ENCODE data around the gene RABGAP1. TPM values are rescaled to one million over a fixed set of nuclear protein-coding genes. Genes with fewer than 3 reads are reported as not detected.

The RABGAP1 gene
- total RNA-seq, 2 experiments from 2014 or later, result 20.6 to 24.9 TPM

DNA sequence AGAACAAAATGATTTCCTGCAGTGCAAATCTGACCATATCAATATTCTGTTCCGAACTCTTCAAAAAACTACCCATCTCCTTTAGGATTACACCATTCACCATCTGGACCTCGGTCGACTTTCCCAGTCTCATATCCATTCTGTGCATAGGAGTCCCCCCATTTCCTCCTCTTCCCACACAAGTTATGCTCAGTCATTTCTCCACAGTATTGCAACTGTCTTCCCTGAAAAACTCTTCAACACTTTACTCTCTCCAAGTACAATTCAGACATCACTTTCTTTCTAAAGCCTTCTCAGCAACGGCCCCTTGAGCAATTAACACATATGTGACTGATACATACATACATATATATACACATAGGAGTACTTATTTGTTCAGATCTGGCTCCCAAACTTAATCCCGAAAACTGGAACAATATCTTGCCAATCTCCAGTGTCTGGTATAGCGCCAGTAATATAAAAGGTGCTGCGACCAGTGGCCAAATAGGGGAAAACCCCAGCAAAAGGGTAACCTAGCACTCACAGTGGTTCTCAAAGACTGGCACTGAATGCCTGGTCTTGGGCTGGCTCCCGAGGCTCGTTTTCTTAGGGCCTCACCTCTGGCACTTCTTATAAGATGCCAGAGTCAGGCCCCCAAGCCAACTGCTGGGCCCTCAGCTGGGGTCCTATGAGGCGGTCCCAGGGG lies 10.1 kb upstream of the RABGAP1 start:
- ATAC-seq (ENCODE audit: poor library complexity), result no peak
- H3K4me1 ChIP-seq (ENCODE audit: insufficient read depth, low read length), result peaks cover 25% of the 10 kb centered on the region
- Mint-ChIP-seq H3K9me3 (no peaks in the 10 kb centered on the region), H3K4me3 (no peak overlapping the region), H3K27me3 (no peaks in the 10 kb centered on the region), H3K36me3 (ENCODE audit: low read depth) (peaks cover 13% of the 10 kb centered on the region), H3K27ac (no peak overlapping the region), H3K4me1 (ENCODE audit: low read depth) (peaks cover 27% of the 10 kb centered on the region)
- peak in 1 of 14 experiments; percentile 9 for DNase-seq
- intact Hi-C loops (cut with DNase I, micrococcal nuclease), result loop anchor here (1.0 to 10.0 kb wide), 5 partner anchors 10 to 666 kb away; partner anchors contain the start of genes ZBTB6 (in 2 of the 2), MRRF (in 1 of the 2), RBM18 (in 1 of the 2) and RC3H2 (in 1 of the 2)
- no peaks in the 10 kb centered on the region for H3K9me3 ChIP-seq (ENCODE audit: control insufficient read depth in 1 of 2, insufficient read depth in 1 of 2, low read length in 2 of 2)
- no peaks in the 10 kb centered on the region for H3K27me3 ChIP-seq (ENCODE audit: control insufficient read depth in 1 of 2, insufficient read depth in 2 of 2, low read length in 2 of 2)
- POLR2A ChIA-PET, result interaction anchor here (0.8 to 5.0 kb wide), 6 partner anchors 11 to 27 kb away, joined by 3 to 62 read pairs (median 22); partner anchors contain the start of genes RABGAP1, RC3H2 and ZBTB6
- TF ChIP-seq, protein P1, sequence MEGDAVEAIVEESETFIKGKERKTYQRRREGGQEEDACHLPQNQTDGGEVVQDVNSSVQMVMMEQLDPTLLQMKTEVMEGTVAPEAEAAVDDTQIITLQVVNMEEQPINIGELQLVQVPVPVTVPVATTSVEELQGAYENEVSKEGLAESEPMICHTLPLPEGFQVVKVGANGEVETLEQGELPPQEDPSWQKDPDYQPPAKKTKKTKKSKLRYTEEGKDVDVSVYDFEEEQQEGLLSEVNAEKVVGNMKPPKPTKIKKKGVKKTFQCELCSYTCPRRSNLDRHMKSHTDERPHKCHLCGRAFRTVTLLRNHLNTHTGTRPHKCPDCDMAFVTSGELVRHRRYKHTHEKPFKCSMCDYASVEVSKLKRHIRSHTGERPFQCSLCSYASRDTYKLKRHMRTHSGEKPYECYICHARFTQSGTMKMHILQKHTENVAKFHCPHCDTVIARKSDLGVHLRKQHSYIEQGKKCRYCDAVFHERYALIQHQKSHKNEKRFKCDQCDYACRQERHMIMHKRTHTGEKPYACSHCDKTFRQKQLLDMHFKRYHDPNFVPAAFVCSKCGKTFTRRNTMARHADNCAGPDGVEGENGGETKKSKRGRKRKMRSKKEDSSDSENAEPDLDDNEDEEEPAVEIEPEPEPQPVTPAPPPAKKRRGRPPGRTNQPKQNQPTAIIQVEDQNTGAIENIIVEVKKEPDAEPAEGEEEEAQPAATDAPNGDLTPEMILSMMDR (IDR thresholded peaks at IDR 0.05), result no peak
- CTCF ChIA-PET, result interaction anchor here (2.0 kb wide), 1 partner anchor 18 kb away, joined by 8 read pairs; the partner anchor contains the start of gene ZBTB6
- H3K36me3 ChIP-seq (ENCODE audit: insufficient read depth, low read length), result no peaks in the 10 kb centered on the region
- H3K27ac ChIP-seq (ENCODE audit: low read depth in 1 of 2, low read length in 2 of 2), result peak overlapping the region; percentile 83 to 87
- H3K4me3 ChIP-seq (ENCODE audit: low read length), result peak overlapping the region; percentile 66

DNA sequence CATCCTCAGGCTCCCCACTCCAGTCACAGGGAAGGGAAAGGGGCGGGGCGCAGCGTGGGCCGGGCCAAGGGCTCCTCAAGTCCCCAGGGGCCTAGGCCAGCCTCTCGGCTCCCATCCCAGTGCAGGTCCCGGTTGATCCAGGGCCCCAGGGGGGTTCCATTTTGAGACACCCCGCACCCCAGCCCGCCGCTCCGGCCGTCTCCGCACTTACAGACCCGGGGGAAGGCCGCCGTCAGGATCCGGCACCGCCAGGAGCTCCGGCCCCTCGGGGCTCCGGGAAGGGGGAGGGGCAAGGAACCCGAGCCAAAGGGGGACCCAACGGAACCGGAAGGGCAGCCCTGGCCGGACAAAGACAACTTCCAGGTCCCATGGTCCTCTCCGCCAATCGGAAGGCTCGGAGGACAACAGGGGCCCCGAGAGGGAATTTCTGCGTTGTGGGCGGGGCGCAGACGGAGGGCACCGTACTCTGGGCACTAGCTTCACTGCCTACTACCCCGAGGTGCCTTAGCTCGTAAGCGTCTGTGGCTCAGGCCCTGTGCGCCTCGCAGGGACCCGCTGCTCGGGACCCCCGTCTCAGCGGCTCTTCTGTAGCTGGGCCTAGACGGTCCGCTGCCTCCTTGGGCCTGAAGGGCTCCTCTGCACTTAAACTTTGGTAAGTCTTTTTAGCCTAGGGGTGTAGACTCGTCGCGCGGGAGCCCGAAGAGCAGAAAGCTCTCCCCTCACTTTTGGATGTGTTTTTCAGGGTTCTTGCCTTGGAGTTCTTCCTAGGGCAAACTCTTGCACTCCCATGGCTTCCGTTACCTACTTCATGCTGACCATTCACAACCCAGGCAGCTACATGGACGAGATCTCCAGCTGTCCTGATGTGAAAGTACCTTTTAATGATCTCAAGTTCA lies 9.3 kb upstream of the RABGAP1 start, which contains the start of gene ZBTB26:
Gene ZBTB26 (minus strand): TSS at position 287 of the 896 bp plus-strand sequence. CDS start 11,578 bp downstream, outside the sequence.
- Histone ChIP-seq H3K4me1 (ENCODE audit: insufficient read depth, low read length) (peaks cover 25% of the 10 kb centered on the region), H3K36me3 (ENCODE audit: insufficient read depth, low read length) (peaks cover 4% of the 10 kb centered on the region), H3K9me3 (ENCODE audit: control insufficient read depth in 1 of 2, insufficient read depth in 1 of 2, low read length in 2 of 2) (no peaks in the 10 kb centered on the region), H3K27ac (ENCODE audit: low read depth in 1 of 2, low read length in 2 of 2) (peak within 1 kb of the TSS; percentile 83 to 87), H3K4me3 (ENCODE audit: low read length) (peak within 1 kb of the TSS; percentile 66), H3K27me3 (ENCODE audit: control insufficient read depth in 1 of 2, insufficient read depth in 2 of 2, low read length in 2 of 2) (no peaks in the 10 kb centered on the region)
- POLR2A ChIA-PET, result interaction anchor here (1.0 to 5.0 kb wide), 6 partner anchors 10 to 103 kb away, joined by 4 to 62 read pairs (median 24); partner anchors contain the start of genes PDCL, RABGAP1, RC3H2 and ZBTB6
- CTCF ChIA-PET, result interaction anchor here (1.3 to 2.0 kb wide), 4 partner anchors 10 to 56 kb away, joined by 4 to 9 read pairs (median 6); partner anchors contain the start of genes RABGAP1 and ZBTB6
- Mint-ChIP-seq H3K36me3 (ENCODE audit: low read depth) (peaks cover 21% of the 10 kb centered on the region), H3K4me1 (ENCODE audit: low read depth) (peaks cover 33% of the 10 kb centered on the region), H3K4me3 (peak within 1 kb of the TSS; percentile 95), H3K9me3 (no peaks in the 10 kb centered on the region), H3K27me3 (no peaks in the 10 kb centered on the region), H3K27ac (no peak within 1 kb of the TSS)
- intact Hi-C loops (cut with DNase I, micrococcal nuclease), result loop anchor here (1.0 to 10.0 kb wide), 5 partner anchors 9 to 667 kb away; partner anchors contain the start of genes ZBTB6 (in 2 of the 2), MRRF (in 1 of the 2), RBM18 (in 1 of the 2) and RC3H2 (in 1 of the 2)
- peak; percentile 68 to 95 (median 84) for DNase-seq
- peak; percentile 97 for ATAC-seq (ENCODE audit: poor library complexity)
- TF ChIP-seq, protein P1 (IDR thresholded peaks at IDR 0.05), result no peak

DNA sequence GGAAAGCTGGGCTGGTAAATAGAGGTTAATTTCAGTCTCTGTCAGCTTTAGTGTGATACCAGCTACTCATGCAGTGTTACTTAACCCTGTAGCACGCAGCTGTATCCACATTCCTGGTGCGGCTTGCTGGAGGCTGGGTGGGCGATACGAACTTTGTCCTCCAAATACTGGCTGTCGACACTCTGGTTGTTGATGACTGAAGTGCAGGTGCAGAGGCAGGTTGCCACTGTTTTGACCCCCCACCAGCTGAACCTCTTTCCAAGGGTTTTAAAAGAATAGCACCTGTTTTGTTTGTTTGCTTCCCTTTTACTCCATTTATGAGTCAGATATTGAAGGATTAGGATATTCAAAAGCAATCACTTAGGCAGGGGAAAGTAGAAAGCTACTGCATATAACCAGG lies 4.4 kb upstream of the RABGAP1 start:
- Mint-ChIP-seq H3K36me3 (ENCODE audit: low read depth) (peaks cover 40% of the 10 kb centered on the region), H3K9me3 (no peaks in the 10 kb centered on the region), H3K27ac (no peak overlapping the region), H3K4me3 (no peak overlapping the region), H3K27me3 (no peaks in the 10 kb centered on the region), H3K4me1 (ENCODE audit: low read depth) (peaks cover 43% of the 10 kb centered on the region)
- POLR2A ChIA-PET, result no interaction called here
- no peak overlapping the region for H3K27ac ChIP-seq (ENCODE audit: low read depth in 1 of 2, low read length in 2 of 2)
- H3K27me3 ChIP-seq (ENCODE audit: control insufficient read depth in 1 of 2, insufficient read depth in 2 of 2, low read length in 2 of 2), result no peaks in the 10 kb centered on the region
- no peak for DNase-seq
- H3K4me1 ChIP-seq (ENCODE audit: insufficient read depth, low read length), result peaks cover 26% of the 10 kb centered on the region
- intact Hi-C loops (cut with DNase I, micrococcal nuclease), result loop anchor here in 1 of 2 experiments (10.0 kb wide), 1 partner anchor 672 kb away; the partner anchor contains the start of genes MRRF and RBM18
- H3K4me3 ChIP-seq (ENCODE audit: low read length), result no peak overlapping the region
- H3K9me3 ChIP-seq (ENCODE audit: control insufficient read depth in 1 of 2, insufficient read depth in 1 of 2, low read length in 2 of 2), result no peaks in the 10 kb centered on the region
- no peak for ATAC-seq (ENCODE audit: poor library complexity)
- CTCF ChIA-PET, result no interaction called here
- TF ChIP-seq, protein P1 (IDR thresholded peaks at IDR 0.05), result no peak
- peaks cover 17% of the 10 kb centered on the region for H3K36me3 ChIP-seq (ENCODE audit: insufficient read depth, low read length)
